ENCODE measurements around the gene EPS15. TPM values are rescaled to one million over a fixed set of nuclear protein-coding genes. Genes with fewer than 3 reads are reported as not detected.

Gene EPS15
- total RNA-seq, 1 experiment from 2014 or later = 54.4 TPM

DNA sequence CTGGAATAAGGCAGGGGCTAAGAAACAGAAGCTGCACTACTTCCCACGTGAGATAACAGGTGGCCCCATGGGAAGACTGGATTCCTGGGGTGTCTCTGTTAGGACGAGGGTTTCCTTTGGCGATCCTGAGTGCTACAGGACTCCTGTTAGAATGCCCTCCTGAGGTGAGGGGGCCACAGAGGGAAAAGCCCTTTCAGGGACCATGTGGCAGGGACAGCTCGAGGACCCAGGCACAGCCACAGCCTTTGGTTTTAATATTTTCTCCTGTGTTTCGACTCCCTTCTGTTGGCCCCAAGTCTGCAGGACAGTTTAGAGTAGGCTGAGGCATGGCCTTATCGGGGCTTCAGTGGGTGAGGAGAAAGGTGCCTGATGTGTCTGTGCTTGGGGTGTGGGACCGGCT is 201.3 kb downstream of the EPS15 start:
- CTCF ChIA-PET = no interaction called here
- in situ Hi-C loops (cut with HindIII; ENCODE audit: low pct_unique_long_range_greater_than_20kb, low sequenced_read_pairs) = no loop called here
- no TSS peak for BruUV-seq (replicated peaks)
- H3K27ac ChIP-seq (ENCODE audit: low read length) = no peak overlapping the region
- peaks cover 10% of the 10 kb centered on the region for H3K4me1 ChIP-seq (ENCODE audit: control insufficient read depth, insufficient read depth, low read length)
- H3K4me3 ChIP-seq (ENCODE audit: low read depth in 2 of 2, low read length in 2 of 2) = no peak overlapping the region
- H3K36me3 ChIP-seq (ENCODE audit: control insufficient read depth, insufficient read depth, low read length) = no peaks in the 10 kb centered on the region
- DNase-seq (ENCODE audit: low read depth, low spot score) = no peak
- H3K27me3 ChIP-seq (ENCODE audit: control insufficient read depth, insufficient read depth, low read length) = no peaks in the 10 kb centered on the region
- no peaks in the 10 kb centered on the region for H3K9me3 ChIP-seq (ENCODE audit: control insufficient read depth, insufficient read depth, low read depth, low read length)
- TF ChIP-seq SIN3A (IDR thresholded peaks at IDR 0.05; ENCODE audit: borderline replicate concordance, insufficient read depth, low read depth, low read length) (no peak), TCF7L2 (IDR thresholded peaks at IDR 0.05; ENCODE audit: low read depth, low read length) (no peak), POLR2AphosphoS5 (IDR thresholded peaks at IDR 0.05; ENCODE audit: low read depth, low read length) (no peak)
- TF ChIP-seq, protein P1, sequence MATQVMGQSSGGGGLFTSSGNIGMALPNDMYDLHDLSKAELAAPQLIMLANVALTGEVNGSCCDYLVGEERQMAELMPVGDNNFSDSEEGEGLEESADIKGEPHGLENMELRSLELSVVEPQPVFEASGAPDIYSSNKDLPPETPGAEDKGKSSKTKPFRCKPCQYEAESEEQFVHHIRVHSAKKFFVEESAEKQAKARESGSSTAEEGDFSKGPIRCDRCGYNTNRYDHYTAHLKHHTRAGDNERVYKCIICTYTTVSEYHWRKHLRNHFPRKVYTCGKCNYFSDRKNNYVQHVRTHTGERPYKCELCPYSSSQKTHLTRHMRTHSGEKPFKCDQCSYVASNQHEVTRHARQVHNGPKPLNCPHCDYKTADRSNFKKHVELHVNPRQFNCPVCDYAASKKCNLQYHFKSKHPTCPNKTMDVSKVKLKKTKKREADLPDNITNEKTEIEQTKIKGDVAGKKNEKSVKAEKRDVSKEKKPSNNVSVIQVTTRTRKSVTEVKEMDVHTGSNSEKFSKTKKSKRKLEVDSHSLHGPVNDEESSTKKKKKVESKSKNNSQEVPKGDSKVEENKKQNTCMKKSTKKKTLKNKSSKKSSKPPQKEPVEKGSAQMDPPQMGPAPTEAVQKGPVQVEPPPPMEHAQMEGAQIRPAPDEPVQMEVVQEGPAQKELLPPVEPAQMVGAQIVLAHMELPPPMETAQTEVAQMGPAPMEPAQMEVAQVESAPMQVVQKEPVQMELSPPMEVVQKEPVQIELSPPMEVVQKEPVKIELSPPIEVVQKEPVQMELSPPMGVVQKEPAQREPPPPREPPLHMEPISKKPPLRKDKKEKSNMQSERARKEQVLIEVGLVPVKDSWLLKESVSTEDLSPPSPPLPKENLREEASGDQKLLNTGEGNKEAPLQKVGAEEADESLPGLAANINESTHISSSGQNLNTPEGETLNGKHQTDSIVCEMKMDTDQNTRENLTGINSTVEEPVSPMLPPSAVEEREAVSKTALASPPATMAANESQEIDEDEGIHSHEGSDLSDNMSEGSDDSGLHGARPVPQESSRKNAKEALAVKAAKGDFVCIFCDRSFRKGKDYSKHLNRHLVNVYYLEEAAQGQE (IDR thresholded peaks at IDR 0.05; ENCODE audit: insufficient read depth in 1 of 2, low read depth in 2 of 2, low read length in 1 of 2) = no peak
- TF ChIP-seq, protein P2, sequence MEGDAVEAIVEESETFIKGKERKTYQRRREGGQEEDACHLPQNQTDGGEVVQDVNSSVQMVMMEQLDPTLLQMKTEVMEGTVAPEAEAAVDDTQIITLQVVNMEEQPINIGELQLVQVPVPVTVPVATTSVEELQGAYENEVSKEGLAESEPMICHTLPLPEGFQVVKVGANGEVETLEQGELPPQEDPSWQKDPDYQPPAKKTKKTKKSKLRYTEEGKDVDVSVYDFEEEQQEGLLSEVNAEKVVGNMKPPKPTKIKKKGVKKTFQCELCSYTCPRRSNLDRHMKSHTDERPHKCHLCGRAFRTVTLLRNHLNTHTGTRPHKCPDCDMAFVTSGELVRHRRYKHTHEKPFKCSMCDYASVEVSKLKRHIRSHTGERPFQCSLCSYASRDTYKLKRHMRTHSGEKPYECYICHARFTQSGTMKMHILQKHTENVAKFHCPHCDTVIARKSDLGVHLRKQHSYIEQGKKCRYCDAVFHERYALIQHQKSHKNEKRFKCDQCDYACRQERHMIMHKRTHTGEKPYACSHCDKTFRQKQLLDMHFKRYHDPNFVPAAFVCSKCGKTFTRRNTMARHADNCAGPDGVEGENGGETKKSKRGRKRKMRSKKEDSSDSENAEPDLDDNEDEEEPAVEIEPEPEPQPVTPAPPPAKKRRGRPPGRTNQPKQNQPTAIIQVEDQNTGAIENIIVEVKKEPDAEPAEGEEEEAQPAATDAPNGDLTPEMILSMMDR (IDR thresholded peaks at IDR 0.05) = no peak
- intact Hi-C loops (cut with micrococcal nuclease; ENCODE audit: unreplicated experiment) = no loop called here
- no peak for ATAC-seq
- POLR2A ChIA-PET = no interaction called here

- no peaks in the 10 kb centered on the region for H3K36me3 ChIP-seq (ENCODE audit: control insufficient read depth, insufficient read depth, low read length)
- H3K27ac ChIP-seq (ENCODE audit: low read length) = no peak overlapping the region
- POLR2A ChIA-PET = no interaction called here
- TF ChIP-seq, protein P2 (IDR thresholded peaks at IDR 0.05) = no peak
- no peak for TF ChIP-seq POLR2AphosphoS5 (IDR thresholded peaks at IDR 0.05; ENCODE audit: low read depth, low read length)
- TF ChIP-seq, protein P1 (IDR thresholded peaks at IDR 0.05; ENCODE audit: insufficient read depth in 1 of 2, low read depth in 2 of 2, low read length in 1 of 2) = no peak
- TF ChIP-seq SIN3A (IDR thresholded peaks at IDR 0.05; ENCODE audit: borderline replicate concordance, insufficient read depth, low read depth, low read length) = no peak
- no peak for TF ChIP-seq TCF7L2 (IDR thresholded peaks at IDR 0.05; ENCODE audit: low read depth, low read length)
- peaks cover 10% of the 10 kb centered on the region for H3K4me1 ChIP-seq (ENCODE audit: control insufficient read depth, insufficient read depth, low read length)
- ATAC-seq (no peak), DNase-seq (ENCODE audit: low read depth, low spot score) (no peak)
- no peaks in the 10 kb centered on the region for H3K27me3 ChIP-seq (ENCODE audit: control insufficient read depth, insufficient read depth, low read length)
- H3K9me3 ChIP-seq (ENCODE audit: control insufficient read depth, insufficient read depth, low read depth, low read length) = no peaks in the 10 kb centered on the region
- BruUV-seq (replicated peaks) = no TSS peak
- intact Hi-C loops (cut with micrococcal nuclease; ENCODE audit: unreplicated experiment) = no loop called here
- in situ Hi-C loops (cut with HindIII; ENCODE audit: low pct_unique_long_range_greater_than_20kb, low sequenced_read_pairs) = no loop called here
- CTCF ChIA-PET = no interaction called here
- no peak overlapping the region for H3K4me3 ChIP-seq (ENCODE audit: low read depth in 2 of 2, low read length in 2 of 2)
Observed at GRCh38 chr1:51316846-51317120, 202.3 kb downstream of the EPS15 start.

All from Panc1 (cell line).